NCI-H1694 (cell line): ENCODE results near the gene LDB1.

Experiments used
- DNase-seq: peaks from one replicate; lab custom pipeline; 2025; lab: John Stamatoyannopoulos, UW

Gene LDB1

DNA sequence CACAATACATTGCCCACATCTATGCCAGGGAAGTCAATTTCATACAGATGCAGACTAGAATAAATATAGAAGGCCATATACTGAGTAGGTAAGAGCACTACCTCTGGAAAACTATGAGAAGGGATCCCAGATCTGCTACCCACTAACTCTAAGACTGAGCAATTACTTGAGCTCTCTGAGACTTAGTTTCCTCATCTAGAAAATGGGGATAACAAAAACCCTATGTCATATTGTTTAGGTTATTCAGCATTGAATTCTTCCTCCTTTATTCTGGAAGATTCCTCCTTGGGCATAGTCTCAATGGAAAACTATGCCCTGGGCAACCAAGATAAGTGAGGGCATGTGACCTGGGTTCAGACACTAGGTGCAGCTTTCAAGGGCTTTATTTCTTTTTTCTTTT, 60.2 kb downstream of the LDB1 start:
- DNase-seq, result no peak
